ENCODE data around the gene SNED1. TPM values are rescaled to one million over a fixed set of nuclear protein-coding genes. Genes with fewer than 3 reads are reported as not detected.
"Not testable (repeated sequence)": the region's sequence is repeated elsewhere in the genome, so short reads cannot be mapped to it uniquely, and the experiment has no call there.

SNED1 gene
- total RNA-seq, 1 experiment from 2014 or later = not detected

- DNase-seq (ENCODE audit: low spot score) = no peak
Observed at GRCh38 chr2:241082341-241083090, 84.1 kb downstream of the SNED1 start.

- DNase-seq (ENCODE audit: low spot score) = no peak
Observed at GRCh38 chr2:241083091-241083415, 84.6 kb downstream of the SNED1 start.

GRCh38 chr2:241084856-241085444 is 86.5 kb downstream of the SNED1 start:
- DNase-seq (ENCODE audit: low spot score) = no peak

- DNase-seq (ENCODE audit: low spot score) = no peak
Observed at GRCh38 chr2:241087420-241088268, 89.2 kb downstream of the SNED1 start.

- DNase-seq (ENCODE audit: low spot score) = no peak
Observed at GRCh38 chr2:241088376-241088775, 90.0 kb downstream of the SNED1 start.

GRCh38 chr2:241088791-241089732 is 90.6 kb downstream of the SNED1 start:
- DNase-seq (ENCODE audit: low spot score) = no peak

GRCh38 chr2:241091201-241091600 is 92.8 kb downstream of the SNED1 start:
- DNase-seq (ENCODE audit: low spot score) = no peak

- no peak for DNase-seq (ENCODE audit: low spot score)
Observed at GRCh38 chr2:241091734-241092445, 93.5 kb downstream of the SNED1 start.

GRCh38 chr2:241092677-241093076 is 94.3 kb downstream of the SNED1 start:
- DNase-seq (ENCODE audit: low spot score) = no peak

GRCh38 chr2:241093133-241093781 is 94.8 kb downstream of the SNED1 start:
- not testable (repeated sequence) for DNase-seq (ENCODE audit: low spot score)

GRCh38 chr2:241094172-241094571 is 95.8 kb downstream of the SNED1 start:
- DNase-seq (ENCODE audit: low spot score) = no peak

- DNase-seq (ENCODE audit: low spot score) = no peak
Observed at GRCh38 chr2:241094924-241095420, 96.6 kb downstream of the SNED1 start.

- DNase-seq (ENCODE audit: low spot score) = no peak
Observed at GRCh38 chr2:241095594-241096290, 97.3 kb downstream of the SNED1 start.

- DNase-seq (ENCODE audit: low spot score) = no peak
Observed at GRCh38 chr2:241096979-241097378, 98.6 kb downstream of the SNED1 start.

- no peak for DNase-seq (ENCODE audit: low spot score)
Observed at GRCh38 chr2:241099246-241099645, 100.8 kb downstream of the SNED1 start.

- DNase-seq (ENCODE audit: low spot score) = peak; percentile 92
Observed at GRCh38 chr2:241102239-241102803, 103.9 kb downstream of the SNED1 start, which contains the start of gene MTERF4. TSS of gene MTERF4 (minus strand) at chr2:241102287. CDS start at chr2:241102273, 14 bp downstream.

GRCh38 chr2:241103176-241103595 is 104.8 kb downstream of the SNED1 start:
- no peak for DNase-seq (ENCODE audit: low spot score)

- DNase-seq (ENCODE audit: low spot score) = not testable (repeated sequence)
Observed at GRCh38 chr2:241104611-241105010, 106.2 kb downstream of the SNED1 start.

GRCh38 chr2:241105641-241106040 is 107.2 kb downstream of the SNED1 start:
- DNase-seq (ENCODE audit: low spot score) = no peak

Data from HT-29 (cell line).